GM19395 (cell line): ENCODE measurements around the gene NUF2.

Source experiments
- ATAC-seq: cut with Tn5 transposase; IDR thresholded peaks from one replicate; pipeline ENCODE4 v1.9.1; 2021; ENCODE audit warnings: mild to moderate bottlenecking, moderate library complexity; ENCODE audit not compliant: unreplicated experiment

NUF2 gene

GRCh38 chr1:163399976-163400601, 78.3 kb downstream of the NUF2 start:
- no peak for ATAC-seq

GRCh38 chr1:163401211-163401610, 79.5 kb downstream of the NUF2 start:
- ATAC-seq = no peak
